Stimulated activated CD4-positive, alpha-beta T cell treated with anti-CD3 and anti-CD28 coated beads, Interleukin-12 subunit alpha, Interleukin-12 subunit beta, amount 100 ng/mL, for 4 hours (primary cell): ENCODE measurements around the gene ZBTB34.

Source experiments
- DNase-seq: peaks from one replicate; pipeline ENCODE4 v3.0.0-alpha.2; 2020

ZBTB34 gene

GRCh38 chr9:126847051-126847450 is 13.4 kb upstream of the ZBTB34 start:
- DNase-seq: no peak

- DNase-seq: no peak
These were observed 10.7 kb upstream of the ZBTB34 start for GRCh38 chr9:126849591-126850225.

GRCh38 chr9:126851286-126851880 is 9.1 kb upstream of the ZBTB34 start:
- no peak for DNase-seq

GRCh38 chr9:126852086-126852688 is 8.3 kb upstream of the ZBTB34 start:
- DNase-seq: no peak

GRCh38 chr9:126853667-126854066 is 6.8 kb upstream of the ZBTB34 start:
- DNase-seq: no peak

GRCh38 chr9:126854734-126855133 is 5.7 kb upstream of the ZBTB34 start:
- no peak for DNase-seq

- DNase-seq: no peak
These were observed 4.0 kb upstream of the ZBTB34 start for GRCh38 chr9:126856326-126856877.

- DNase-seq: no peak
These were observed 3.0 kb upstream of the ZBTB34 start for GRCh38 chr9:126857261-126857960.

GRCh38 chr9:126859111-126859510 is 1.3 kb upstream of the ZBTB34 start:
- DNase-seq: no peak

- DNase-seq: peak; percentile 11
These were observed 473 bp downstream of the ZBTB34 start for GRCh38 chr9:126860757-126861466.

GRCh38 chr9:126861707-126862103 is 1.3 kb downstream of the ZBTB34 start:
- no peak for DNase-seq

- DNase-seq: no peak
These were observed 1.8 kb downstream of the ZBTB34 start for GRCh38 chr9:126862104-126862761.

GRCh38 chr9:126864771-126865170 is 4.3 kb downstream of the ZBTB34 start:
- DNase-seq: no peak

- no peak for DNase-seq
These were observed 8.9 kb downstream of the ZBTB34 start for GRCh38 chr9:126869368-126869767.

GRCh38 chr9:126872516-126872915 is 12.1 kb downstream of the ZBTB34 start:
- DNase-seq: no peak

- no peak for DNase-seq
These were observed 14.3 kb downstream of the ZBTB34 start for GRCh38 chr9:126874546-126875314.

GRCh38 chr9:126875756-126876510 is 15.5 kb downstream of the ZBTB34 start:
- DNase-seq: no peak

GRCh38 chr9:126876531-126876930 is 16.1 kb downstream of the ZBTB34 start:
- DNase-seq: no peak

GRCh38 chr9:126877418-126877817 is 17.0 kb downstream of the ZBTB34 start:
- no peak for DNase-seq

GRCh38 chr9:126879288-126879687 is 18.8 kb downstream of the ZBTB34 start:
- DNase-seq: no peak
